Stimulated activated naive B cell treated with anti-CD40 and anti-IgM and Interleukin-4, amounts not matched to agents 10 μg/mL and 1 μg/mL and 100 μg/mL, for 72 hours (primary cell): ENCODE results near the gene BANK1.

Experiments
- ATAC-seq, 2 donors: fragments of 150-1000 bp; cut with Tn5 transposase; replicated peaks; 2 replicates each; pipeline ENCODE4 v1.10.0; 2021; ENCODE audit warnings: moderate library complexity in 1 of 2
- DNase-seq: peaks from one replicate; pipeline ENCODE4 v3.0.0; 2021
- H3K27ac Mint-ChIP-seq: one replicate; pipeline ENCODE4 v1.8.0; 2022; ENCODE audit warnings: mild to moderate bottlenecking, mixed read lengths
- H3K27me3 Mint-ChIP-seq, 2 donors: one replicate each; pipeline ENCODE4 v1.8.0; 2022; ENCODE audit warnings: mixed read lengths in 2 of 2
- H3K36me3 Mint-ChIP-seq, 2 donors: one replicate each; pipeline ENCODE4 v1.8.0; 2022; ENCODE audit warnings: mixed read lengths in 2 of 2, mild to moderate bottlenecking in 1 of 2
- H3K4me1 Mint-ChIP-seq, 2 donors: one replicate each; pipeline ENCODE4 v1.8.0; 2022; ENCODE audit warnings: mixed read lengths in 2 of 2, mild to moderate bottlenecking in 1 of 2
- H3K4me3 Mint-ChIP-seq, 2 donors: one replicate each; pipeline ENCODE4 v1.8.0; 2022; ENCODE audit warnings: mild to moderate bottlenecking in 2 of 2, mixed read lengths in 2 of 2, moderate library complexity in 1 of 2
- H3K9me3 Mint-ChIP-seq, 2 donors: one replicate each; pipeline ENCODE4 v1.8.0; 2022; ENCODE audit warnings: mixed read lengths in 2 of 2, mild to moderate bottlenecking in 1 of 2

Gene BANK1

DNA sequence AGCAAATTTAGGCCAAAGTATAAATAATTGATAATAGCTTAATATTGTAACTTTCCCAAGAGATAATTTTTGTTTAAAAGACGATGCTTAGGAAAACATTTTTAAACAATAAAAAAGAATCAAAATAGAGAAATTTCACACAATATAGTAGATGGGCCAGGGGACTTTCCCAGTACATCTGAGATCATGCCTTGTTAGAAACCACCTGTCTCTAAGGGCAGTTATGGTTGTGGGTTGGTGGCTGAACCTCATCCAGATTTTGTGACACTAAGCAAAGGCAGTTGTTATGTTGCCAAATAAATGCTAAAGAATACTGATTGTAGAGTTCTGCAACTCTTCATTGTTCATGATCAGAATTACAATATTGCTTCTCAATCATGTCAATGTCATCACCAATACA lies 270.6 kb downstream of the BANK1 start:
- Mint-ChIP-seq H3K9me3 (no peaks in the 10 kb centered on the region), H3K27ac (peak overlapping the region; percentile 70), H3K27me3 (no peaks in the 10 kb centered on the region), H3K36me3 (peaks cover 13 to 40% of the 10 kb centered on the region in 2 donors), H3K4me1 (peaks cover 12 to 16% of the 10 kb centered on the region in 2 donors), H3K4me3 (no peak overlapping the region)
- no peak for DNase-seq
- ATAC-seq: peak; percentile 91 to 97

DNA sequence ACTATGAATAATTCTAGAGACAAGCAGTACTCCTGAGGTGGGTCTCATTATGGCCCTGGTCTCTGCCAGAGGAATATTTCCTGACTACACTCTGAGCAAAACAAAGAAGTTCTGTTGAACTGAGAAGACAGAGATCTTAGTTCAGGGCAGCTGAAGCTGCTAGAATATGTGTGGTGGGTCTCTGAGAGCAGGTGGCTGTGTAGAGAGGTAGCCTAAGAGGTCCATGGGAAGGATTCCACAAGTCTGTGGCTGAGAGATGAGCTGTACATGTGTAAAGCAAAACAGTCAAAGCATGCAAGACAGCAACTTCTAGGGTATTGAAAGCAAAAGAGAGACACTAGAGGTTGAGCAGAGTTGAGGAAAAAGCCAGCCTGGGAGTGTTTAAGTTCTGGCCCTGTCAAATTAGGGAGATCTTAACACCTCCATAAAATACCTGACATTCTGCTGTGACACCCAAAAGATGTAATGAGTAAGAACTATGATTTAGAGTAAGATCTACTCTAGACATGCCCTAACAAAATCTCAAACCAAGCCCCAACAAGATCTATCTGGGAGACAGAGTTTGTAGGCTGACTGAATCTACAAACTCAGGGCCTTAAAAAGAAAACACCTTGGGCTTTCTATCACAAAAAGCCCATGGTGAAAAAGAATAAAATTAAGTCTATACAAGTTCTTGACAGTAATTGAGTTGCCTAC lies 274.4 kb downstream of the BANK1 start:
- Mint-ChIP-seq H3K27me3 (no peaks in the 10 kb centered on the region), H3K27ac (peak overlapping the region; percentile 49), H3K4me1 (peaks cover 6% of the 10 kb centered on the region in 2 donors), H3K36me3 (peaks cover 22 to 45% of the 10 kb centered on the region in 2 donors), H3K9me3 (no peaks in the 10 kb centered on the region), H3K4me3 (no peak overlapping the region)
- ATAC-seq: no peak
- DNase-seq: no peak

DNA sequence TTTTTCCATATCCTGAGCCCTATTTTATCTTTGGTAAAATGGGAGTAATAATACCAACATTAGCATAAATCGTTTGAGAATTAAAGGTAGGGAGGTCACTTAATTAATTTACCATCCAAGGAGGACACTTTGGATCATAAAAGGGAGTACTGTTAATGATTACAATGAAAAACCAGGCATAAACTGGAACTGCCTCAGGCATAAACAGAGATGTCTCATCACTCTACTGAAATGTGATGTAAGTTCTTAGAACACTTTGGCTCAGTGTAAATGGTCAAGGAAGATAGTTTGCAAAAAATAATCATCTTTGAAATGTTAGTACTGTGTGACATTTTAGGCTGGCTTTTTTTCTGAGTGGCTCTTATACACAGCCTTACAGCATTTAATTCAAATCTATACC lies 286.1 kb downstream of the BANK1 start:
- Mint-ChIP-seq H3K4me1 (peaks cover 0 to 4% of the 10 kb centered on the region in 2 donors), H3K27me3 (no peaks in the 10 kb centered on the region), H3K9me3 (peaks cover 3 to 4% of the 10 kb centered on the region in 2 donors), H3K36me3 (peaks cover 21 to 38% of the 10 kb centered on the region in 2 donors), H3K4me3 (no peak overlapping the region), H3K27ac (peak overlapping the region; percentile 9)
- DNase-seq (no peak), ATAC-seq (no peak)

DNA sequence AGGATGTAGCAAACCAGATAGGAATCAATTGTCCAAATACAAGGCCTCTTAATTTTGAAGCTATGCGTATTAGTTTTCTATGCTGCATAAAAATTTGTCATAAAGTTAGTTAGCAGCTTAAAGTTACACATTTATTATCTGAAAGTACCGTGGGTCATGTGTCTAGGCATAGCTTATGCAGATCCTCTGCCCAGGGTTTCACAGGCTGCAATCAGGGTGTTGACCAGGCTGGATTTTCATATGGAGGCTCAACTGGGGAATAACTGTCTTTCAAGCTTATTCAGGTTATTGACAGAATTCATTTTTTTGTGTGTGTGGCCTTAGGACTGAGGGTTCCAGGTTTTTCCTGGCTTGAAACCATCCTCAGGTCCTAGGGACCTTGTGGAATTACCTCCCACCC lies 289.7 kb downstream of the BANK1 start:
- Mint-ChIP-seq H3K4me1 (peaks cover 0 to 4% of the 10 kb centered on the region in 2 donors), H3K9me3 (peaks cover 4 to 5% of the 10 kb centered on the region in 2 donors), H3K27ac (no peak overlapping the region), H3K36me3 (peaks cover 17 to 24% of the 10 kb centered on the region in 2 donors), H3K27me3 (no peaks in the 10 kb centered on the region), H3K4me3 (no peak overlapping the region)
- DNase-seq (no peak), ATAC-seq (no peak)

DNA sequence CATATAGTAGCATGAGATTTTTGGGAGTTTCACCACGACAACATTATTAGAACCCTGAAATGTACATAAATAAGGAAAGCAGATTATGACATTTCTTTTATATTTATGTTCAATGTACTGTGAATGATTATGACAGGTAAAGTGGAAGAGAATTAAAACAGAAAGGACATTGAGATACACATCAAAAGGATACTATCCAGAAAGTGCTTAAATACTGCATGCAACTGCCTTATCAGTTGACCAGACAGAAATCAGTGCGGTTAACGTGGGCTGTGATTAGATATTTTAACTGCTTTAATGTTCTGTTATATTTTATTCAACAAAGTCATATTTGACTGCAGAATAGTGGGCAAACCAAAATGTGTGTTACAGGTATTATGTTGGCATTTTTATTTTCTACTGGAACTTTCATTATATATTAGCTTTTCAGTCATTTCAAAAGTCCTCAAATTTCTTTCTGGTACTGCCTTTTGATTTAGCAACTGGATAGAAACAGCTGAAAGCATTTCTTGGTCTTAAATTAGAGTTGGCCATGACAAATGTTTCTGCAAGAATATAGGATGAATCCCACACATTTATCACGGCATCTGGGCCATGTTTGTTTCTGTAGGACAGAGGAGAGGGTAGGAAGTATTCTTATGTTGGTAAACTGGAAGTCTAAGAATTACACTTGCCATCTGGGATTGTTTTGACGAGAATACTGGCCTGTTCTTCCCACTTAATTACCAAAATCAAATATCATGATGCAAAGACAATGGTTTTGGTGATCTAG lies 299.5 kb downstream of the BANK1 start:
- Mint-ChIP-seq H3K4me1 (no peaks in the 10 kb centered on the region), H3K27ac (no peak overlapping the region), H3K4me3 (no peak overlapping the region), H3K36me3 (no peaks in the 10 kb centered on the region), H3K9me3 (peaks cover 4% of the 10 kb centered on the region in 2 donors), H3K27me3 (no peaks in the 10 kb centered on the region)
- DNase-seq (no peak), ATAC-seq (no peak)

DNA sequence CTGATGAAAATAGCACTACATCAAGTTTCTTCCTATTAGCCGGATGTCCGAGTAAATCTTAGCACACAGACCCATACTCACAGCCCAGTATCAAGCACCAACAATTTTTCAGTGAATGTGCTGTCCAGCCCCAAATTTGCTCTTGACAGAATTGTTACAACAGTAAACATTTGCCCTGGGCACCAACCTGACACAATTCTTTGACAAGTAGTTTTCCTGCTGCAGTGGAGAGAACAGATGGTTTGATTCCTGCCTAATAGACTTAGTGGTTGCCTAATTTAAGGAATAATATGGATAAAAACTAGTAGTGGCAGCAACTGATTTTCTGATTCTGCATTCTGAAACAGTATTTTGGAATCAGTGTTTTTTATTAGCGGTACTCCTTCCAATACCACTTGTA lies 301.1 kb downstream of the BANK1 start:
- no peak overlapping the region for H3K27ac Mint-ChIP-seq
- peaks cover 0 to 5% of the 10 kb centered on the region in 2 donors for H3K4me1 Mint-ChIP-seq
- ATAC-seq (no peak), DNase-seq (no peak)
- H3K36me3 Mint-ChIP-seq: no peaks in the 10 kb centered on the region
- H3K27me3 Mint-ChIP-seq: no peaks in the 10 kb centered on the region
- peaks cover 4% of the 10 kb centered on the region in 2 donors for H3K9me3 Mint-ChIP-seq
- H3K4me3 Mint-ChIP-seq: no peak overlapping the region

DNA sequence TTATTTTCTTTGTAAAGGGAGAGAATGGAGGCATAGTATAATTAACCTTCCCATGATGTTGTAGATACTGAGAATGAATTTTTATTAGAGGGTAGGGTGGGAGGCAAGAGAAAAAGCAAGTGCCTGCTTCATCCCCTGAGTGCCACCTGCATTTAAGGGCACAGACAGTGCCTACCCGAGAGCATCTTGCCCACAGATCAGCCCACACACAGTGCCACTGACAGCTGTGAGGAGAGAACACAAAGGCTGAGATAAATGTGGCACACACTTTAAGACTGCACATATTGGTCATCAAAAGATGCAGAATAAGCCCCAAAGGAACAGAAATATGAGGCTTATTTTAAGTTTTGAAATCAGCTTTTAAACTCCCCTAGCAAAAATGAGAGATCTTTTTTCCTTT lies 304.0 kb downstream of the BANK1 start:
- no peaks in the 10 kb centered on the region for H3K36me3 Mint-ChIP-seq
- no peak overlapping the region for H3K4me3 Mint-ChIP-seq
- DNase-seq (no peak), ATAC-seq (no peak)
- peaks cover 0 to 1% of the 10 kb centered on the region in 2 donors for H3K9me3 Mint-ChIP-seq
- peaks cover 0 to 8% of the 10 kb centered on the region in 2 donors for H3K4me1 Mint-ChIP-seq
- no peak overlapping the region for H3K27ac Mint-ChIP-seq
- H3K27me3 Mint-ChIP-seq: no peaks in the 10 kb centered on the region

DNA sequence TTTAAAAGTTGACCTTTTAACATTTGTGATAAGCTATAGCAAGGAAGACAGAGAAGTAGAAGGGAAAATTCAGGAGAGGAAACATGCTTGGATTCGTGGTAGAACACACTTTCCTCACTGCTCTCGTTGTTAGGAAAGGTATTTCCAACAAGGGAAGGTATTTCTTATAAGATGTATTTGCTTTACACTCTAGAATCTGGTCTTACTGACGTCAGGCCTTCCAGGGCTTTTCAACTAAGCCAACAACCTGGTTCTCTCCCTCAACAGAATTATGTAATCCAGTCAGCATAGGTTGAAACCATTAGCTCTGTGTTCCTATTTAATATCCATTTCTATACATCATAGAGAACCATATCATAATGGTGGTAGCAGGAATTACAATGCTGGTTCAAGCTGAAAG lies 312.8 kb downstream of the BANK1 start:
- DNase-seq (no peak), ATAC-seq (no peak)
- H3K4me1 Mint-ChIP-seq: no peaks in the 10 kb centered on the region
- no peak overlapping the region for H3K4me3 Mint-ChIP-seq
- H3K9me3 Mint-ChIP-seq: peaks cover 23 to 25% of the 10 kb centered on the region in 2 donors
- H3K36me3 Mint-ChIP-seq: peaks cover 17 to 21% of the 10 kb centered on the region in 2 donors
- H3K27ac Mint-ChIP-seq: no peak overlapping the region
- H3K27me3 Mint-ChIP-seq: no peaks in the 10 kb centered on the region

DNA sequence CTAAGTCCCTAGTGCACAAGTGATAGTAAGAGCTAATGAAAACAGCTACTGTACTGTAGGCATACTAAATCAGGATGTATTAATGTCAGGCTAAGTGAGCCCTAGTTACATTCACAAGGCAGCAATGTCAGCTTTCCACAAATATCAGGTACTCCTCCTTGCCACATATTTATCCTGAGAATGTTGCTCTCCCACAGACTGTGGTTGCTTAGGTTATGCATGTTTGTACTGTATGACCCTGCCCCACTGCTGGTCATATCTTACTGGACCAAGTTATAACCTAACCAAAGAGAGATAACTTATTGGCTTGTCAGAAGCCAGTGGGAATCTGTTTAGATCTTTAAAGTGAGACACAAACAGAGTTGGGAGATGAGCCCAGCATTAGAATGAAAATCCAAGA lies 313.7 kb downstream of the BANK1 start:
- Mint-ChIP-seq H3K4me3 (no peak overlapping the region), H3K4me1 (no peaks in the 10 kb centered on the region), H3K27me3 (no peaks in the 10 kb centered on the region), H3K27ac (no peak overlapping the region), H3K36me3 (peaks cover 17 to 25% of the 10 kb centered on the region in 2 donors), H3K9me3 (peaks cover 25 to 28% of the 10 kb centered on the region in 2 donors)
- DNase-seq: no peak
- ATAC-seq: no peak

DNA sequence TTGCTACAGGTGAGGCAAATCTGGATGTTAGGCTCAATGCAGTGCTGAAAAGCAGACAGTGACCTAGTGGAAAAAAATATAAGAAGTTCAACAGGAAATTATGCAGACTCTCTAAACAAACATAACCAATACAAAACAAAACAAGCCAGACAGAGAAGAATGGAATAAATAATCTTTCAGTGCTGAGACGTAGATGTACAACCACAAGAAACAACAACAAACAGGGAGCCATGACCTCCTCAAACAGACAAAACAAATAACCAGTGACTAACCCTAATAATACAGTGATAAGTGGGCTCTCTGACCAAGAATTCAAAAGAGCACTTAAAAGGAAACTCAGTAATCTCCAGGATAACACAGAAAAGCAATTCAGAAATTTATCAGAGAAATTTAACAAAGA lies 315.5 kb downstream of the BANK1 start:
- Mint-ChIP-seq H3K4me3 (no peak overlapping the region), H3K36me3 (peaks cover 19 to 25% of the 10 kb centered on the region in 2 donors), H3K27me3 (no peaks in the 10 kb centered on the region), H3K4me1 (no peaks in the 10 kb centered on the region), H3K27ac (no peak overlapping the region), H3K9me3 (peaks cover 30 to 32% of the 10 kb centered on the region in 2 donors)
- ATAC-seq (no peak), DNase-seq (no peak)

DNA sequence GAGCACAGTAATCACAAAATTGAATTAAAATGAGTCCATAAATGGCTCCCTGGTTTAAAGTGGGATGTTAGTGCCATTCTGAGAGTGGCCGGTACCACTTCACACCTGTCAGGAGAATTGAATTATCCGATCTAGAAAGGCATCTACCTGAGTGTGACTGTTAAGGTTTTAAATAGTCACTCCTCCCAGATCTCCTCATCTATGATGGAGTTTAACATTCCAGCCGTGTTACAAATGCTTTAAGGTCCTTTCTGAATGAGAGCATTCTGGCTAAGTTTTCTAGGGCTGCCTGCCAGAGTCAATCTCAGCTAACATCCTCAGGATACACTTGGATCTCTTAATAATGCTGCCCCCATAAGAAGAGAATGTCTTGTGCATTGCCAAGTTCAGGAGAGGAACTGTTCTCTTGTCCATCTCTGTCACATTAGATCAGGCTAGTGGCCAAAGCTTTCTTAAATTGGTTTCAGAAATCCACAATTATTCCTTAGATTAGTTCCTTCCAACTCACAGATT lies 323.6 kb downstream of the BANK1 start:
- Mint-ChIP-seq H3K27me3 (no peaks in the 10 kb centered on the region), H3K4me3 (no peak overlapping the region), H3K36me3 (peaks cover 0 to 2% of the 10 kb centered on the region in 2 donors), H3K27ac (no peak overlapping the region), H3K4me1 (no peaks in the 10 kb centered on the region), H3K9me3 (peaks cover 3 to 7% of the 10 kb centered on the region in 2 donors)
- ATAC-seq: no peak
- no peak for DNase-seq

DNA sequence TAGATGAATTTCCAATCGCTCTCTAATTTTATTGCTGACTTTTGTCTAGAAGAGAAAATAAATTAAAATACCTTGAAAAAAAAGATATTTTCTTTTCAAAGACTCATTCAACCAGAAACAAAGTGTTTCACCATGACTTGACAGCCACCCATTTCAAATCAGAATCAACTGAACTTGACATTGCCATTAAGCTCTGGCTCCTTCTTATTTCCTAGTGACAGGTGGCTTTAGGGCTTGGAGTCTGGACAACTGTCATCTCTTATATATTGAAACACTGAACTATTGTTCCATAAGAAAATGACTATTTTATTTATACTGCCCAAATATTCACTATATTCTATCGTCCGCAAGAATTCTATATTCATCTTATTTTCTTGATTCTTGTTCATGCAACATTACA lies 325.6 kb downstream of the BANK1 start:
- no peak for ATAC-seq
- Mint-ChIP-seq H3K36me3 (peaks cover 1 to 5% of the 10 kb centered on the region in 2 donors), H3K4me1 (no peaks in the 10 kb centered on the region), H3K4me3 (no peak overlapping the region), H3K27me3 (peaks cover 0 to 5% of the 10 kb centered on the region in 2 donors), H3K27ac (no peak overlapping the region), H3K9me3 (peaks cover 4 to 8% of the 10 kb centered on the region in 2 donors)
- DNase-seq: no peak

DNA sequence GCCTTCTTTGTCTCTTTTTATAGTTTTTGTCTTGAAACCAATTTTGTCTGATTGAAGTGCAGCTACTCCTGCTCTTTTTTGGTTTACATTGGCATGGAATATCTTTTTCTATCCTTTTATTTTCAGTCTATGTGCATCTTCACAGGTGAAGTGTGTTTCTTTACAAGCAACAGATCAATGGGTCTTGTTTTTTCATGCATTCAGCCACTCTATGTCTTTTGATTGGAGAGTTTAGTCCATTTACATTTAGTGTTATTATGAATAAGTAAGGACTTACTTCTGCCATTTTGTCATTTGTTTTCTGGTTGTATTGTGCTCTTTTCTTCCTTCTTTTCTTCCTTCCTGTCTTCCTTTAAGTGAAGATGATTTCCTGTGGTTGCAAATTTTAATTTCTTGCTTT lies 330.3 kb downstream of the BANK1 start:
- Mint-ChIP-seq H3K9me3 (peaks cover 14 to 23% of the 10 kb centered on the region in 2 donors), H3K27ac (no peak overlapping the region)

More for the DNA sequence above, 330.3 kb downstream of the BANK1 start:
- ATAC-seq (no peak), DNase-seq (no peak)
- H3K4me1 Mint-ChIP-seq: no peaks in the 10 kb centered on the region
- no peak overlapping the region for H3K4me3 Mint-ChIP-seq
- H3K27me3 Mint-ChIP-seq: peaks cover 0 to 6% of the 10 kb centered on the region in 2 donors
- peaks cover 4 to 14% of the 10 kb centered on the region in 2 donors for H3K36me3 Mint-ChIP-seq
